Measurements from ENCODE around the gene HOXA7. TPM values are rescaled to one million over a fixed set of nuclear protein-coding genes. Genes with fewer than 3 reads are reported as not detected.
A peak's percentile ranks its signal among the peaks of the same experiment; 100 is the strongest.

The HOXA7 gene
- total RNA-seq (1 to 10 TPM; 4.7 to 8.4 (median 6.7) TPM), polyA plus RNA-seq (10 to 100 TPM in 1 of 3 donors, 1 to 10 TPM in 2; 2.9 to 10.2 (median 6.2) TPM)
- long read RNA-seq, donor 1, transcript HOXA7-201 (2 exons, 2,018 nt), result major isoform, 5 of 5 reads
- long read RNA-seq, donor 1, partial matches to known transcripts, result 0 of 5 reads
- long read RNA-seq, donor 1, other reads (novel, unspliced or antisense), result 0 of 5 reads
- long read RNA-seq, donor 2, transcript HOXA7-201 (2 exons, 2,018 nt), result major isoform, 13 of 14 reads
- long read RNA-seq, donor 2, partial matches to known transcripts, result 0 of 14 reads
- long read RNA-seq, donor 2, other reads (novel, unspliced or antisense), result 1 of 14 reads

GRCh38 chr7:27156508-27156898, at the start of gene HOXA7:
HOXA7 (minus strand) TSS chr7:27156675; CDS start chr7:27156545, 130 bp downstream.
- Histone ChIP-seq H3K9me3 (no peaks in the 10 kb centered on the region), H3K27ac (peak within 1 kb of the TSS; percentile 91), H3K4me3 (peak within 1 kb of the TSS; percentile 84), H3K4me1 (peaks cover 15% of the 10 kb centered on the region), H3K27me3 (ENCODE audit: insufficient read depth in 3 of 3, low read length in 2 of 3) (no peaks in the 10 kb centered on the region), H3K36me3 (ENCODE audit: insufficient read depth in 1 of 2, low read depth in 1 of 2) (no peaks in the 10 kb centered on the region)
- DNase-seq, result peak; percentile 82 to 93
- WGBS, 3 donors, result 1% methylated on average over 27 to 33 of the region's 33 CpGs
- TF ChIP-seq, protein P1, sequence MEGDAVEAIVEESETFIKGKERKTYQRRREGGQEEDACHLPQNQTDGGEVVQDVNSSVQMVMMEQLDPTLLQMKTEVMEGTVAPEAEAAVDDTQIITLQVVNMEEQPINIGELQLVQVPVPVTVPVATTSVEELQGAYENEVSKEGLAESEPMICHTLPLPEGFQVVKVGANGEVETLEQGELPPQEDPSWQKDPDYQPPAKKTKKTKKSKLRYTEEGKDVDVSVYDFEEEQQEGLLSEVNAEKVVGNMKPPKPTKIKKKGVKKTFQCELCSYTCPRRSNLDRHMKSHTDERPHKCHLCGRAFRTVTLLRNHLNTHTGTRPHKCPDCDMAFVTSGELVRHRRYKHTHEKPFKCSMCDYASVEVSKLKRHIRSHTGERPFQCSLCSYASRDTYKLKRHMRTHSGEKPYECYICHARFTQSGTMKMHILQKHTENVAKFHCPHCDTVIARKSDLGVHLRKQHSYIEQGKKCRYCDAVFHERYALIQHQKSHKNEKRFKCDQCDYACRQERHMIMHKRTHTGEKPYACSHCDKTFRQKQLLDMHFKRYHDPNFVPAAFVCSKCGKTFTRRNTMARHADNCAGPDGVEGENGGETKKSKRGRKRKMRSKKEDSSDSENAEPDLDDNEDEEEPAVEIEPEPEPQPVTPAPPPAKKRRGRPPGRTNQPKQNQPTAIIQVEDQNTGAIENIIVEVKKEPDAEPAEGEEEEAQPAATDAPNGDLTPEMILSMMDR (IDR thresholded peaks at IDR 0.05), result no peak
- ATAC-seq, result peak; percentile 72 to 79 (median 78)
- intact Hi-C loops (cut with DNase I), result loop anchor here (5.0 to 10.0 kb wide), 2 partner anchors 954 to 1272 kb away; partner anchors contain the start of genes CBX3 (in 1 of the 2) and HNRNPA2B1 (in 1 of the 2)

DNA sequence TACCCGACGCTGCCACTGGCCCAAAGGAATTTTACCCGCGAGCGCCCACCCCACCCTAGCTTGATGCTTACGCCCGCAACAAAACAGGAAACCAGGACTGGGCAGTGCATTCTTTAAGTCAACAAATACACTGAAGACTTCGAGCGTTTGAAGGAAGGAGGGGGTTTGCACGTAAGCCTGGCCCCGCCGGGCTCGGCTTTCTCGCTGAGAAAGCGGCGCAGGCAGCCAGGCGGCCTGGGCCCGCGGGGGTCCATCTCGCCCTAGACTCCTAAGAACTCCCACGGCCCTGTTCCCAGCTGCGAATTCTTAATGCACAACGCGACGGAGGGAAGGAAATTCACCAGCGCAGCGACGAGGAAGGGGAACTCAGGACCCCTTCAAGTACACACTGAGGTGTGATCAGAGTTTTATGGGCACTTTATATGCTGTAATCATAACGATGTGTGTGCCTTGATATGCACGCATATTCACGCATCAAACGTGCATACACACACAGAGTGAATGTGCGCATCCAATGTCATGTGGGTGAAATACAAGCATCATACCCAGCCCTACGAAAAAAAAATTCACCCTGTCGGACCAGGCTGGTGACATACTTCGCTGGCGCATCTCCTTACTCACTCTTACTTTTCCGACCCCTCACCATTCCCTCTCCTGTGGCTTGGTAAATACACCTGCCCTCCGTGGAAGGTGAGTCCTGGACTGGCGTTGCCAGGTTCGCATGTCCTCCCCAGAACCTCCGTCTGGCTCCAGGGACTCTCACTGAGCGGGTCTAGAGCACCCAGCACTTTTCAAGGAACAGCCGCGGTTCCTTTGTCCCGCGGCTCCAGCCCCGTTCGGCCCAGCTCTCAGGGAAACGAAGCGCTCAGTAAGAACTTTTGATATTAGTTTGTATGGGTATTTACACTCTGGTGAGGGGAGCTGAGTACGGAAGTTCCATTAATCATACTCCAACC, 49.1 kb upstream of the HOXA7 start:
- no peak overlapping the region for H3K27ac ChIP-seq
- H3K27me3 ChIP-seq (ENCODE audit: insufficient read depth in 3 of 3, low read length in 2 of 3), result peaks cover 0 to 84% (median 48%) of the 10 kb centered on the region in 3 donors
- no peaks in the 10 kb centered on the region for H3K9me3 ChIP-seq
- TF ChIP-seq, protein P1 (IDR thresholded peaks at IDR 0.05), result no peak
- peaks cover 11% of the 10 kb centered on the region for H3K4me1 ChIP-seq
- no peaks in the 10 kb centered on the region for H3K36me3 ChIP-seq (ENCODE audit: insufficient read depth in 1 of 2, low read depth in 1 of 2)
- ATAC-seq, result peak in 1 of 4 donors; percentile 8
- H3K4me3 ChIP-seq, result peak overlapping the region; percentile 50
- DNase-seq, result no peak
- intact Hi-C loops (cut with DNase I), result no loop called here
- WGBS, 3 donors, result 13 to 21% (median 19%) methylated on average over 52 of the region's 52 CpGs

GRCh38 chr7:27204851-27205322, 48.4 kb upstream of the HOXA7 start:
- ATAC-seq (peak in 3 of 4 donors; percentile 25 to 31 (median 29)), DNase-seq (no peak)
- 5 to 10% (median 7%) methylated on average over 41 of the region's 41 CpGs for WGBS, 3 donors
- peak overlapping the region; percentile 50 for H3K4me3 ChIP-seq
- H3K4me1 ChIP-seq, result peaks cover 9% of the 10 kb centered on the region
- TF ChIP-seq, protein P1 (IDR thresholded peaks at IDR 0.05), result no peak
- H3K27me3 ChIP-seq (ENCODE audit: insufficient read depth in 3 of 3, low read length in 2 of 3), result peaks cover 0 to 87% (median 52%) of the 10 kb centered on the region in 3 donors
- H3K9me3 ChIP-seq, result no peaks in the 10 kb centered on the region
- no peaks in the 10 kb centered on the region for H3K36me3 ChIP-seq (ENCODE audit: insufficient read depth in 1 of 2, low read depth in 1 of 2)
- H3K27ac ChIP-seq, result no peak overlapping the region
- intact Hi-C loops (cut with DNase I), result no loop called here

- Histone ChIP-seq H3K27me3 (ENCODE audit: insufficient read depth in 3 of 3, low read length in 2 of 3) (peaks cover 0 to 88% (median 59%) of the 10 kb centered on the region in 3 donors), H3K36me3 (ENCODE audit: insufficient read depth in 1 of 2, low read depth in 1 of 2) (no peaks in the 10 kb centered on the region), H3K4me1 (peaks cover 12% of the 10 kb centered on the region), H3K9me3 (no peaks in the 10 kb centered on the region), H3K27ac (no peak overlapping the region), H3K4me3 (no peak overlapping the region)
- intact Hi-C loops (cut with DNase I), result no loop called here
- no peak for DNase-seq
- ATAC-seq, result no peak
- WGBS, 3 donors, result 47 to 78% (median 77%) methylated on average over 4 of the region's 4 CpGs
- TF ChIP-seq, protein P1 (IDR thresholded peaks at IDR 0.05), result no peak
Measured at GRCh38 chr7:27203964-27204594, 47.6 kb upstream of the HOXA7 start.
